HEK293T (cell line): Measurements from ENCODE around the gene ENTPD7.

Experiments used
- BHLHE40 ChIP-seq: fragments of 450-650 bp; IDR thresholded peaks from 2 replicates; pipeline ENCODE4 v1.6.1; 2016; ENCODE audit warnings: mild to moderate bottlenecking, moderate library complexity, borderline replicate concordance
- CTBP1 ChIP-seq: fragments of 450-650 bp; IDR thresholded peaks from 2 replicates; pipeline ENCODE4 v1.6.1; 2016; ENCODE audit warnings: borderline replicate concordance
- ELF4 ChIP-seq: fragments of 450-650 bp; IDR thresholded peaks from 2 replicates; pipeline ENCODE4 v1.6.1; 2017; ENCODE audit warnings: antibody characterized with exemption
- FOXA1 ChIP-seq: fragments of 450-650 bp; IDR thresholded peaks from 2 replicates; pipeline ENCODE4 v1.6.1; 2016; ENCODE audit warnings: mild to moderate bottlenecking
- FOXK2 ChIP-seq: fragments of 450-650 bp; IDR thresholded peaks from 2 replicates; pipeline ENCODE4 v1.6.1; 2016; ENCODE audit warnings: mild to moderate bottlenecking
- FOXM1 ChIP-seq: fragments of 450-650 bp; IDR thresholded peaks from 2 replicates; pipeline ENCODE4 v1.6.1; 2017; ENCODE audit warnings: mild to moderate bottlenecking, borderline replicate concordance
- L3MBTL2 ChIP-seq: fragments of 450-650 bp; conservative IDR thresholded peaks from 2 replicates; pipeline ENCODE4 v1.6.1; 2016; ENCODE audit warnings: mild to moderate bottlenecking
- NFRKB ChIP-seq: fragments of 450-650 bp; IDR thresholded peaks from 2 replicates; pipeline ENCODE4 v1.6.1; 2016; ENCODE audit warnings: mild to moderate bottlenecking, moderate library complexity
- SP1 ChIP-seq: fragments of 450-650 bp; IDR thresholded peaks from 2 replicates; pipeline ENCODE4 v1.6.1; 2017
- TF ChIP-seq, protein P1 (sequence below): fragments of 450-650 bp; IDR thresholded peaks from 2 replicates; pipeline ENCODE4 v1.6.1; 2016

DNA sequence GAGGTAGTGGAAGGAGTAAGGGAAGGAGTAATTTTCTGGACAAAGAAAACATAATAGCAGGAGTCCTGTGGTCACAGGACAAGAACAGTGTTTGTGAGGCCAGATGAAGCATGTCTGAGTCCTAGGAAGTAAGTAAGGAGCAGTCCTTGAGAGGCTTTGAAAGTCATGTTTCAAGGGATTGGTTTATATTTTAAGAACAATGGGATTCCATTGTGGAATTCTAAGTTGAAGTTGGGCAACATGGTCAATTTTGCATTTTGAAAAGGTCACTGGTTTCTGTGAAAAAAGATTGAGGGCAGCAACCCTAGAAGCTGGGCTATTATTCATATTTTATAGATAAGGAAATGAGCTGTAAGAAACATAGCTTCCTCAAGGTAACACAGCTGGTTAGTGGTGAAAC lies 28.3 kb upstream of the ENTPD7 start:
- TF ChIP-seq L3MBTL2 (no peak), FOXK2 (no peak), CTBP1 (no peak), ELF4 (no peak), BHLHE40 (no peak), SP1 (no peak), NFRKB (no peak), FOXA1 (no peak), FOXM1 (no peak)
- TF ChIP-seq, protein P1, sequence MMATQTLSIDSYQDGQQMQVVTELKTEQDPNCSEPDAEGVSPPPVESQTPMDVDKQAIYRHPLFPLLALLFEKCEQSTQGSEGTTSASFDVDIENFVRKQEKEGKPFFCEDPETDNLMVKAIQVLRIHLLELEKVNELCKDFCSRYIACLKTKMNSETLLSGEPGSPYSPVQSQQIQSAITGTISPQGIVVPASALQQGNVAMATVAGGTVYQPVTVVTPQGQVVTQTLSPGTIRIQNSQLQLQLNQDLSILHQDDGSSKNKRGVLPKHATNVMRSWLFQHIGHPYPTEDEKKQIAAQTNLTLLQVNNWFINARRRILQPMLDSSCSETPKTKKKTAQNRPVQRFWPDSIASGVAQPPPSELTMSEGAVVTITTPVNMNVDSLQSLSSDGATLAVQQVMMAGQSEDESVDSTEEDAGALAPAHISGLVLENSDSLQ = no peak
